HL-60 (cell line): ENCODE measurements around the gene USH2A.

Source experiments
- DNase-seq, 2 experiments: peaks; one replicate each; pipeline ENCODE4 v3.0.0-alpha.2; 2010 to 2020; ENCODE audit warnings: low read depth in 1 of 2, low spot score in 1 of 2
- H3K27ac ChIP-seq: fragments of 250-450 bp; sonication (Bioruptor Pico); replicated peaks from 2 replicates; pipeline ENCODE4 v1.5.1; 2020; ENCODE audit warnings: mild to moderate bottlenecking, moderate library complexity
- H3K27me3 ChIP-seq: fragments of 250-450 bp; sonication (Bioruptor Pico); 2 replicates; pipeline ENCODE4 v1.5.1; 2021; ENCODE audit warnings: mild to moderate bottlenecking, moderate library complexity; ENCODE audit not compliant: insufficient read depth, poor library complexity, severe bottlenecking
- H3K4me3 ChIP-seq: replicated peaks from 2 replicates; pipeline ENCODE4 v1.5.1; 2011; ENCODE audit warnings: mild to moderate bottlenecking, control low read depth, low read length; ENCODE audit not compliant: insufficient read depth
- CTCF ChIP-seq: IDR thresholded peaks from one replicate; pipeline ENCODE4 v1.5.1; 2011; ENCODE audit warnings: low read length, control low read depth, inconsistent platforms; ENCODE audit not compliant: insufficient read depth
- GABPA ChIP-seq: IDR thresholded peaks from 2 replicates; pipeline ENCODE4 v1.6.1; 2012; ENCODE audit warnings: low read depth
- POLR2AphosphoS5 ChIP-seq: IDR thresholded peaks from 2 replicates; pipeline ENCODE4 v1.6.1; 2012; ENCODE audit warnings: low read depth
- REST ChIP-seq: IDR thresholded peaks from 2 replicates; pipeline ENCODE4 v1.6.1; 2012; ENCODE audit warnings: low read depth; ENCODE audit not compliant: insufficient replicate concordance
- SPI1 ChIP-seq: IDR thresholded peaks from 2 replicates; pipeline ENCODE4 v1.6.1; 2012; ENCODE audit warnings: low read depth, mild to moderate bottlenecking, borderline replicate concordance

USH2A gene

GRCh38 chr1:215986401-215986800 is 436.8 kb downstream of the USH2A start:
- no peak for TF ChIP-seq REST
- TF ChIP-seq CTCF = no peak
- no peak for TF ChIP-seq GABPA
- no peak for TF ChIP-seq POLR2AphosphoS5
- no peak for TF ChIP-seq SPI1
- Histone ChIP-seq H3K4me3 (no peak overlapping the region), H3K27ac (no peak overlapping the region), H3K27me3 (no peaks in the 10 kb centered on the region)
- DNase-seq = no peak

GRCh38 chr1:215983680-215984079 is 439.6 kb downstream of the USH2A start:
- no peak for DNase-seq
- Histone ChIP-seq H3K4me3 (no peak overlapping the region), H3K27ac (no peak overlapping the region), H3K27me3 (no peaks in the 10 kb centered on the region)
- no peak for TF ChIP-seq POLR2AphosphoS5
- no peak for TF ChIP-seq REST
- no peak for TF ChIP-seq SPI1

GRCh38 chr1:215971793-215972441 is 451.3 kb downstream of the USH2A start:
- TF ChIP-seq CTCF (no peak), SPI1 (no peak), REST (no peak), POLR2AphosphoS5 (no peak), GABPA (no peak)
- Histone ChIP-seq H3K27ac (no peak overlapping the region), H3K4me3 (no peak overlapping the region), H3K27me3 (no peaks in the 10 kb centered on the region)
- DNase-seq = no peak

- TF ChIP-seq SPI1 (no peak), GABPA (no peak), CTCF (no peak), REST (no peak), POLR2AphosphoS5 (no peak)
- Histone ChIP-seq H3K27me3 (no peaks in the 10 kb centered on the region), H3K27ac (no peak overlapping the region), H3K4me3 (no peak overlapping the region)
- DNase-seq = no peak
Observed at GRCh38 chr1:215970406-215970805, 452.8 kb downstream of the USH2A start.
